Activated effector memory CD4-positive, alpha-beta T cell treated with anti-CD3 and anti-CD28 coated beads, Interleukin-2, amount 50 U/mL, for 16 hours (primary cell): ENCODE measurements around the gene GADD45G.

Experiments
- DNase-seq: peaks from one replicate; pipeline ENCODE4 v3.0.0-alpha.2; 2020

Gene GADD45G

DNA sequence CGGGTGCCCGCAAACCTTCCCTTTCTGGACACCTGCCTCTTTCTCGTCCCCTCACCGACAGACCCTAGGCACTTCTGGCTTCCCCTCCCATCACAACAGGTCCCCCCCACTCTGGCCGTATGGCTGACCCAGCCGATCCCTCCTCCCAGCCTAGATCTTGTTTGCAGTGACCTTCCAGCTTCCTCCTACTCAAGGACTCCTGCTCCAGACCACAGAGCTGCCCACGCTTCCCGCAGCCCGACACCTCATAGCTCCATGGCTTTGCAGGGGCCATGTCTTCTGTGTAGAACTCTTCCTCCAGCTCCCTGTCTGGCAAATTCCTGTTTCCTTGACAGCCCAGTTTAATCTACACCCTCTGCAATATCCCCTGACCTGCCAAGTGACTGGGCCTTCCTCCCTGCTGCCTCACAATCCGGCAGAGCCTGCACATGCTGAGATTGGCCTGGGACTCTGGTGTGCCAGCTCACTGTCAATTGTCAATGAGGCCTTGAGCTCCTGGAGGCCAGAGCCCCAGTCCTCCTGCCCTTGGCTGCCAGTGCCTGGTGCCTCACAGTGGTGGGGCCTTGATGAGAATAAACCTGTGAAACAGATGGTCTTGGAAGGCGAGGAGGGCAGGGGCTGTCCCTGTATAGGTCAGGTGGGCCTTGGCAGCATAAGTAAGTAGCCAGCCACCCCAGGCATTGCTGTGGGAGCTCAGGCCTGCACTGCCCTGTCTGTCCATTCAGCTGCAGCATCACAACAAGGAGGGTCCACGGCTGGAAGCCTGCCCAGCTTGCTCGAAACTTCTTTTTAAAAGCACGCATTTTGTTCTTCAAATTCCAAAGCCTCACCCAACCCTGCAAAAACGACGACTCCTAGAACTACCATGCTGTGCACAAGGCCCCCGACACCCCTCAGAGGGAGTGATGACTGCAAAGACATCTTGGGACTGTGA lies 50.5 kb downstream of the GADD45G start:
- no peak for DNase-seq
